Thoracic aorta (tissue), 2 donors: ENCODE measurements around the gene SUPT6H. TPM values are rescaled to one million over a fixed set of nuclear protein-coding genes. Genes with fewer than 3 reads are reported as not detected.
A peak's percentile ranks its signal among the peaks of the same experiment; 100 is the strongest.

Experiments used
- ATAC-seq: fragments of 150-250 bp; one replicate; pipeline ENCODE4 v1.8.0; 2017; ENCODE audit warnings: low read depth; ENCODE audit not compliant: insufficient number of reproducible peaks, low FRiP score
- DNase-seq: peaks from one replicate; pipeline ENCODE4 v3.0.0-alpha.2; 2020; ENCODE audit warnings: low spot score
- H3K27ac ChIP-seq, 2 donors: fragments of 200-600 bp; sonication (generic); 1 replicate in 1 of 2; 2 replicates in 1 of 2; pipeline ENCODE4 v1.5.1; 2016; ENCODE audit warnings: mild to moderate bottlenecking in 2 of 2, moderate library complexity in 2 of 2
- H3K27me3 ChIP-seq: fragments of 200-600 bp; sonication (generic); replicated peaks from 2 replicates; pipeline ENCODE4 v1.6.0; 2016; ENCODE audit warnings: mild to moderate bottlenecking; ENCODE audit not compliant: insufficient read depth
- H3K36me3 ChIP-seq: fragments of 200-600 bp; sonication (generic); one replicate; pipeline ENCODE4 v1.5.1; 2016
- H3K4me1 ChIP-seq, 2 donors: fragments of 200-600 bp; sonication (generic); 1 replicate in 1 of 2; 2 replicates in 1 of 2; pipeline versions ENCODE4 v1.5.1 to v1.6.0; 2016; ENCODE audit warnings: low read depth in 2 of 2, mild to moderate bottlenecking in 1 of 2; ENCODE audit not compliant: control insufficient read depth in 1 of 2
- H3K4me3 ChIP-seq: fragments of 200-600 bp; sonication (generic); 2 replicates; pipeline ENCODE4 v1.5.1; 2016; ENCODE audit warnings: mild to moderate bottlenecking
- H3K9me3 ChIP-seq: fragments of 200-600 bp; sonication (generic); 2 replicates; pipeline ENCODE4 v1.5.1; 2016
- total RNA-seq, 2 donors: library from RNA; depleted of rRNA; stranded (reverse); fragments of >200 nt; gene quantifications; one replicate each; pipeline versions ENCODE4 v1.1.0 to v1.2.3, GENCODE V29; 2016
- TF ChIP-seq, protein P1 (sequence below): fragments of 200-600 bp; sonication (generic); IDR thresholded peaks from one replicate; pipeline ENCODE4 v1.5.1; 2019; ENCODE audit warnings: antibody characterized with exemption

Gene SUPT6H
- total RNA-seq, 2 donors from 2014 or later: 45.6 to 133 TPM

DNA sequence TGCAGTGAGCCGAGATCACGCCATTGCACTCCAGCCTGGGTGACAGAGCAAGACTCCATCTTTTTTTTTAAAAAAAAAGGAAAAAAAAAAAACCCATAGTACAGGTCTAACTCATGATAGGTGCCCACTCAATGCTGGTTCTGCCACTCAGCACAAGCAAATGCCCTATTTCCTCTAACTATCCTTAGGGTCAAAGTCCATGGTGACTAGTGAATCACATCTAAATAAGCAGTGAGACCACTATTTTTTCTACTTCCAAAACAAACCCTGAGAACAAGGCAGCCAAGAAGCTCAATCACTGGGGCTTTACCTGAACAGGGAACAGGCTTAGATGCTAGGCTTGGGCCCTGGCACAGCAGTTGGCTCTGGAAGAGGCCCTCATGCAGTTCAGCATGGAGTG, 20.4 kb upstream of the SUPT6H start:
- H3K9me3 ChIP-seq: no peaks in the 10 kb centered on the region
- TF ChIP-seq, protein P1, sequence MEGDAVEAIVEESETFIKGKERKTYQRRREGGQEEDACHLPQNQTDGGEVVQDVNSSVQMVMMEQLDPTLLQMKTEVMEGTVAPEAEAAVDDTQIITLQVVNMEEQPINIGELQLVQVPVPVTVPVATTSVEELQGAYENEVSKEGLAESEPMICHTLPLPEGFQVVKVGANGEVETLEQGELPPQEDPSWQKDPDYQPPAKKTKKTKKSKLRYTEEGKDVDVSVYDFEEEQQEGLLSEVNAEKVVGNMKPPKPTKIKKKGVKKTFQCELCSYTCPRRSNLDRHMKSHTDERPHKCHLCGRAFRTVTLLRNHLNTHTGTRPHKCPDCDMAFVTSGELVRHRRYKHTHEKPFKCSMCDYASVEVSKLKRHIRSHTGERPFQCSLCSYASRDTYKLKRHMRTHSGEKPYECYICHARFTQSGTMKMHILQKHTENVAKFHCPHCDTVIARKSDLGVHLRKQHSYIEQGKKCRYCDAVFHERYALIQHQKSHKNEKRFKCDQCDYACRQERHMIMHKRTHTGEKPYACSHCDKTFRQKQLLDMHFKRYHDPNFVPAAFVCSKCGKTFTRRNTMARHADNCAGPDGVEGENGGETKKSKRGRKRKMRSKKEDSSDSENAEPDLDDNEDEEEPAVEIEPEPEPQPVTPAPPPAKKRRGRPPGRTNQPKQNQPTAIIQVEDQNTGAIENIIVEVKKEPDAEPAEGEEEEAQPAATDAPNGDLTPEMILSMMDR: no peak
- H3K36me3 ChIP-seq: peaks cover 38% of the 10 kb centered on the region
- no peaks in the 10 kb centered on the region for H3K27me3 ChIP-seq
- H3K4me3 ChIP-seq: no peak overlapping the region
- no peak for DNase-seq
- no peak overlapping the region for H3K27ac ChIP-seq
- ATAC-seq: no peak
- H3K4me1 ChIP-seq: peaks cover 13 to 32% of the 10 kb centered on the region in 2 donors

DNA sequence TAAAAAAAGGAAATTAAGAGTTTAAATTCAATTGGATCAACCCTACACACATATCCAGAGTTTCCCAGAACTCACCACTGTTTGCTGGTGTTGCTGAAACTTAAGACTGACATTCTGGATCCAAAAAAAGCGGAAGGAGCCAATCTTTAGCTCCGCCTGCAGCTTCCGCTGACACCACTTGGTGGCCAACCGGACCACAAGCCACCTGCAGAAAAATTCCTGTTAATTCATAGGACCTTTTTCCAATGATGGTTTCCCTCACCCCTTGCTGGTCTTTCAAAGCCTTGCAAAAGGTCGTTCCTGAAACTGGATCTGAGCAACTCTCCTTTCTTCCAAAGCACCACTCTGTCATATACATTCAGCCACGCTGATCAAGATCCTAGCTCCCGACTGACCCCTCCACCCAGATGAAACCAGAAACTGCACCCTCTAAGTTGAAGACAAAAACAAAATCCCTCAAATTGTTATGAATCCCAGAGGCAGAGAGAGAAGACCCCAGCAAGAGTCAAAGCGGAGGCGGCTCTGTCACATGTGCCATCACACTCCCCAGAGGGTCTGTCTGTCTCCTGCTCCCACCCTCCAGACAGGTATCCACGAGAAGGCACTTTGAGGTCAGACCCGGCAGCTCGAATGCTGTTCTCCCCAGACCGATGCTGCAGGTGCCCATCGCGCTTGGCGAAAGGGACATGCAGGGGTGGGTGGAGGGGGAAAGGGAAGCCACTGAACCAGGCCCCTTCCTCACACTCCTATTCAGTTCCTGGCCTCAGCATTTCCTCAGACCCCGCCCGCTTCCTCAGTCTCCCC, 17.8 kb upstream of the SUPT6H start:
- DNase-seq: no peak
- Histone ChIP-seq H3K27ac (peak overlapping the region; percentile 84 to 97), H3K4me1 (peaks cover 13 to 40% of the 10 kb centered on the region in 2 donors), H3K4me3 (peak overlapping the region; percentile 96), H3K27me3 (no peaks in the 10 kb centered on the region), H3K36me3 (peaks cover 29% of the 10 kb centered on the region), H3K9me3 (no peaks in the 10 kb centered on the region)
- ATAC-seq: no peak
- TF ChIP-seq, protein P1: peak; percentile 56

DNA sequence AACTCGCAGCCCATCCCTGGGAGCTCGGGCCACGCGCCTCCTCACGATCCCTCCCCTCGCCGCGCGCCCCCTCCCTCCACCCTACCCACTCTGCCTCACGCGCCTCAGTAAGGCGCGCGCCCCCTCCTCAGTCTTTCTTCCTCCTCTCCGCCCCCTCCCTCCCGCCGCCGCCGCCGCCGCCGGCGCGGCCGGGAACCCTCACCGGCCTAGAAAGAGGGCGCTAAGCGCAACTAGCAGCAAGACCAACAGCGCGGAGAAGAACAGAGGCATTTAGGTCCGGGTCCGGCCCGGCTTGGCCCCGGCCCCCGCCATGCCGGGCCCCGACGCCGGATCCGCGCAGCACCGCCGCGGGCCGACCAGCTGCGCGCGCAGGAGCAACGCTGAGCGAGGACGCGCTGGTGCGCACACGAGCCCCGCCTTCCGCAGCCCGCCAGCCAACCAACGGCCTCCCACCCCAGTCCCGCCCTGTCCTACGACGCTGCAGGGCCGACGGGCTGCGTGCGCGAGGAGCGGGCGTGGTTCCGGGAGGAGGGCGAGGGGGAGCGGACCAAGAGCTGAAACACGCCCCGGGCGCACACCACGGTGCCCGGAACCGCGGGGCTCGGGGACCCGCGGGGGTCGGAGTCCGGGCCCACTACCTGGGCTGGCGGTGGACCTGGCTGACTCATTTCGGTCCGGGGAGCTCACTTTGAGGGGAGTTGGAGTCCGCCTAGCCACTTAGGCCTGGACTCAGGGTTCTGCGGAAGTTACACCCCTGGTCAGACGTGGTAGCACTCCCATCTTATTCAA, 17.0 kb upstream of the SUPT6H start, which contains the start of gene BLTP2:
BLTP2 (minus strand) TSS at position 372 of the 789 bp plus-strand sequence; CDS start at position 270, 102 bp downstream.
- TF ChIP-seq, protein P1: peak; percentile 17
- peak; percentile 82 for DNase-seq

DNA sequence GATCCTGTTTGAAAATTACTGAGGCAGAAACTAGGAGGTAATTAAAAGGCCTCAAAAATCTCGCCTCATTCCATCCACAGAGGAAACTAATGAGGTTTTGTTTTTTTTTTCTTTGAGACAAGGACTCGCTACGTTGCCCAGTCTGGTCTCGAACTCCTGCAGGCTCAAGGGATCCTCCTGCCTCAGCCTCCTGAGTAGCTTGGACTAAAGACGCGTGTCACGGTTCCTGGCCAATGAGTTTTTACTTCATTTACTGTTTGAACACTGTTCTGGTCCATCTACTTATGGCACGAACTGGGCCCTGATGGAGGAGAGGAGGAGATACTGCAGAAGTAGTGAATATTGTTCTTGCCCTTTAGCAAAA, 16.4 kb upstream of the SUPT6H start:
- DNase-seq (no peak), ATAC-seq (no peak)
- TF ChIP-seq, protein P1: no peak
- H3K4me1 ChIP-seq: peaks cover 13 to 40% of the 10 kb centered on the region in 2 donors
- peak overlapping the region; percentile 96 for H3K4me3 ChIP-seq
- H3K27ac ChIP-seq: peak overlapping the region; percentile 75 to 84
- H3K9me3 ChIP-seq: no peaks in the 10 kb centered on the region
- peaks cover 20% of the 10 kb centered on the region for H3K36me3 ChIP-seq
- H3K27me3 ChIP-seq: no peaks in the 10 kb centered on the region

More for the DNA sequence above, 17.0 kb upstream of the SUPT6H start, which contains the start of gene BLTP2:
- peak within 1 kb of the TSS; percentile 96 for H3K4me3 ChIP-seq
- ATAC-seq: peak; percentile 90
- peak within 1 kb of the TSS; percentile 84 to 97 for H3K27ac ChIP-seq
- no peaks in the 10 kb centered on the region for H3K9me3 ChIP-seq
- no peaks in the 10 kb centered on the region for H3K27me3 ChIP-seq
- peaks cover 13 to 40% of the 10 kb centered on the region in 2 donors for H3K4me1 ChIP-seq
- peaks cover 21% of the 10 kb centered on the region for H3K36me3 ChIP-seq
